ENCODE data around the gene LDB2.

LDB2 gene

GRCh38 chr4:16588149-16588548 is 310.3 kb downstream of the LDB2 start:
- DNase-seq (ENCODE audit: low spot score), result no peak
- POLR2A ChIA-PET (ENCODE audit: low non-redundant PET), result no interaction called here
- TF ChIP-seq CTCF (conservative IDR thresholded peaks at IDR 0.05; ENCODE audit: low read depth), result no peak
- H3K27ac ChIP-seq, result no peak overlapping the region
- CTCF ChIA-PET, result no interaction called here

DNA sequence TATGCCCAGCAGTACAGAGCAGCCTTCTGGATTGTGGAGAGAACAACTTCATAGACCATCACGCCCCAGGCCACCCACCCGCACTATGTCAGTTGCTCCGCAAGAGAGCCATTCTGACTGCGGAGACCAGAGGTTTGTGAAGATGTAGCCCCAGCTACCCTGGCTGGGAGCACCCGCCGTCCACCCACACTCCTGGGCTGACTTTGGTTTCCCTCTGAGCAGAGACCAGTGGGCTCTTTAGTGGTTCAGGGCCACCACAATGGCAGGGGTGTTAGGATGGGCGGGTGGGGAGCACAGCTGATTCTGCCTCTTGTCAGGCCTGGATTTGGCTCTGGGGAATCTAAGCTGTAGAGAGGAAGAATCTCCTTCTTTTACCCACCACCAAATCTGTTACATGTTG is 313.4 kb downstream of the LDB2 start:
- POLR2A ChIA-PET (ENCODE audit: low non-redundant PET), result no interaction called here
- TF ChIP-seq CTCF (conservative IDR thresholded peaks at IDR 0.05; ENCODE audit: low read depth), result no peak
- CTCF ChIA-PET, result no interaction called here
- no peak for DNase-seq (ENCODE audit: low spot score)
- H3K27ac ChIP-seq, result no peak overlapping the region

- H3K27ac ChIP-seq, result no peak overlapping the region
- DNase-seq (ENCODE audit: low spot score), result no peak
- POLR2A ChIA-PET (ENCODE audit: low non-redundant PET), result no interaction called here
- CTCF ChIA-PET, result no interaction called here
- TF ChIP-seq CTCF (conservative IDR thresholded peaks at IDR 0.05; ENCODE audit: low read depth), result no peak
Measured at GRCh38 chr4:16583764-16584163, 314.7 kb downstream of the LDB2 start.

DNA sequence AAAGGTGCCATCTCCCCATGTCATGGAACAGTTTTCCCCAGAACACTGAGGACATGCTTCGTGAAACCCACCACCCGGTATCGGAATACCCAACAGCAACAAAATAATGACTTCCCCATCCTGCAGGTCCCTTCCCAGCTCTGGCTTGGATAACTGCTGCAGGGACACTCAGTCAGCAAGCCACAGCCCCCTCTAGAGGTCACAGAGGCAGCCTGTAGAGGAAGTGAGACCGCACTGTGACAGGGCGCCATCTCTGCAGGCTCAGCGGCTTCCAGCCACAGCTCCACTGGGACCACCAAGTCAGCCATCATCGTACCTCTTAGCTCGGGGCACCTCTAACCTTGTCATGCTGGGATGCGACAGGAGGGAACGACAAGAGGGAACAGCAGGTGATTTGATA is 315.9 kb downstream of the LDB2 start:
- H3K27ac ChIP-seq, result no peak overlapping the region
- ChIA-PET POLR2A (ENCODE audit: low non-redundant PET) (no interaction called here), CTCF (interaction anchor here (0.7 kb wide), 1 partner anchor 682 kb away, joined by 3 read pairs; no protein-coding TSS in a partner anchor)
- TF ChIP-seq CTCF (conservative IDR thresholded peaks at IDR 0.05; ENCODE audit: low read depth), result no peak
- DNase-seq (ENCODE audit: low spot score), result no peak

DNA sequence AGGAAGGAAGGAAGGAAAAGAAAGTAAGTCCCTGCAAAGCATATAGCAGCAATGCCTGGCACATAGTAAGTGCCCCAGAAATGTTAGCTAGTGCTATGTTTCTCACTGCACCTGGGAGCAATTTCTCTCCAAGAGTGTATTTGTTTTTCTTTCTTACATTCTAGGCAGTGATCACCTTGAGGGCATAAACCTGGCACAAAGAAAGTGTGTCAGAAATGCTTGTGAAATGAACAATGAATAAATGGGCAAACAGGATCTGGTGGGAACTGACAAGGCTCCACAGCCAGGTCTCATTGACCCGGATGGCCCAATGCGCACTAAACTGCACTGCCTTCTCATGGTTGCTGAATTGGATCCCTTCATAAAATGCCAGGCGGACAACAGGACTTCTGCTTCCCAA is 316.4 kb downstream of the LDB2 start:
- no peak for DNase-seq (ENCODE audit: low spot score)
- H3K27ac ChIP-seq, result no peak overlapping the region
- no peak for TF ChIP-seq CTCF (conservative IDR thresholded peaks at IDR 0.05; ENCODE audit: low read depth)
- ChIA-PET CTCF (interaction anchor here (0.7 kb wide), 1 partner anchor 682 kb away, joined by 3 read pairs; no protein-coding TSS in a partner anchor), POLR2A (ENCODE audit: low non-redundant PET) (no interaction called here)

DNA sequence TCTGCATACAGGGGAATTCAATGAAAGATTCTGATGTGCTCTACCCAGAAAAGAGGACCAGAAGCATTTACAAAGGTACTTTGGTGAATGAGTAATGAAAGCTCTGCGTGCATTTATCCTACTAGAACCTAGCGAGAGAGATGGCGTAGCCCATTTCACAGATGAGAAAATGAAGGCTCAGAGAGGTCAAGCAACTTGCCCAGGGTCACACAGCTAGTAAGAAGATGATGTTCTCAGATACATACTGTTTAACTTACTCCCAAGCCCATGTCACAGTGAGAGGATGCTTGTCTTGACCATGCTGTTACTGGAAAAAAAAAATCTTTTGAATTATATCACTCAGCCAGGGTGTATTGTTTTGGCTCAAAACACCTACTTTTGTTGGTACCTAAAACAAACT is 317.3 kb downstream of the LDB2 start:
- POLR2A ChIA-PET (ENCODE audit: low non-redundant PET), result no interaction called here
- CTCF ChIA-PET, result no interaction called here
- no peak overlapping the region for H3K27ac ChIP-seq
- no peak for TF ChIP-seq CTCF (conservative IDR thresholded peaks at IDR 0.05; ENCODE audit: low read depth)
- no peak for DNase-seq (ENCODE audit: low spot score)

- POLR2A ChIA-PET (ENCODE audit: low non-redundant PET), result no interaction called here
- H3K27ac ChIP-seq, result no peak overlapping the region
- no peak for TF ChIP-seq CTCF (conservative IDR thresholded peaks at IDR 0.05; ENCODE audit: low read depth)
- DNase-seq (ENCODE audit: low spot score), result no peak
- CTCF ChIA-PET, result no interaction called here
Measured at GRCh38 chr4:16580514-16580913, 317.9 kb downstream of the LDB2 start.
